ENCODE data around the gene STK17A. TPM values are rescaled to one million over a fixed set of nuclear protein-coding genes. Genes with fewer than 3 reads are reported as not detected.

STK17A gene
- total RNA-seq, 1 experiment from 2014 or later = 9.8 TPM

DNA sequence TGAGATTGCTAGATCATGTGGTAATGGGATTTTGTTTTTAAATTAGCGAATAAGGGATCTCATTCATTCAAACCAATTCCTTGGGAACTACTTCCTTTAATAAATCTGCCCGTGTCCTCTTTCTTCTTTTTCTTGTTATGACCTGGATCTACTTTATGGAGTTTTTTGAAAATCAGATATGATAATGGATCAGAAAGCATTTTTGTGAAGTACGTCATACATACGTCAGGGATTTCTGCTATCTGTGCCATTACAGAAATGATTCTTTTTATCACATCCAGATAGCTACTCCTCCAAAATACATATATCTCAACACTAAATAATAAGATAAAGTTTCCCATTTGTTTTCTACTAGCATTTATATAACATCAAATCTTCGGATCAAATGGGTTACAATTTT lies 40.2 kb upstream of the STK17A start:
- no peak overlapping the region for H3K56ac ChIP-seq (ENCODE audit: insufficient read length, low read depth, low read length)
- no peaks in the 10 kb centered on the region for H3K23me2 ChIP-seq (ENCODE audit: insufficient read length, low read depth, low read length, poor library complexity, severe bottlenecking)
- H3K79me2 ChIP-seq (ENCODE audit: insufficient read depth, low read length) = no peaks in the 10 kb centered on the region
- no peak overlapping the region for H2AFZ ChIP-seq (ENCODE audit: low read length)
- no peak overlapping the region for H3K27ac ChIP-seq (ENCODE audit: insufficient read length, low read depth, low read length)
- no peak overlapping the region for H3K18ac ChIP-seq (ENCODE audit: insufficient read length, low read depth, low read length)
- H2BK20ac ChIP-seq (ENCODE audit: low read depth, low read length, poor library complexity, severe bottlenecking) = no peak overlapping the region
- TF ChIP-seq CTCF (conservative IDR thresholded peaks at IDR 0.05) = no peak
- peaks cover 5 to 6% of the 10 kb centered on the region in 2 experiments for H3K4me1 Mint-ChIP-seq
- no peak overlapping the region for H3T11ph ChIP-seq (ENCODE audit: low read length)
- no peaks in the 10 kb centered on the region for H3K27me3 Mint-ChIP-seq (ENCODE audit: low read depth)
- no peak overlapping the region for H3K14ac ChIP-seq (ENCODE audit: insufficient read depth, low read length)
- H3K79me1 ChIP-seq (ENCODE audit: insufficient read depth, low read depth, low read length, poor library complexity, severe bottlenecking) = no peaks in the 10 kb centered on the region
- WGBS (ENCODE audit: extremely low coverage, insufficient read length, low lambda C conversion rate) = no CpG with 5 or more reads among the region's 5 CpGs
- no peak overlapping the region for H3K4ac ChIP-seq (ENCODE audit: low read depth, low read length)
- H2BK120ac ChIP-seq (ENCODE audit: low read depth, low read length, poor library complexity, severe bottlenecking) = no peak overlapping the region
- H3K4me1 ChIP-seq (ENCODE audit: insufficient read depth, low read length) = no peaks in the 10 kb centered on the region
- no peak overlapping the region for H2BK15ac ChIP-seq (ENCODE audit: low read depth, low read length)
- no peak overlapping the region for H4K8ac ChIP-seq (replicated peaks; ENCODE audit: insufficient read length, low read depth, low read length)
- no peaks in the 10 kb centered on the region for H4K20me1 ChIP-seq (ENCODE audit: control insufficient read depth, insufficient read depth, insufficient read length)
- H2BK5ac ChIP-seq (ENCODE audit: insufficient read length, low read length) = no peak overlapping the region
- no peak for DNase-seq
- no peak overlapping the region for H3K27ac Mint-ChIP-seq
- no peak overlapping the region for H3K4me2 ChIP-seq (ENCODE audit: insufficient read depth, insufficient read length, low read length)
- H3K27me3 ChIP-seq (ENCODE audit: insufficient read depth, low read length) = no peaks in the 10 kb centered on the region
- H2AK5ac ChIP-seq (ENCODE audit: insufficient read length, low read length) = no peak overlapping the region
- H3K9me3 Mint-ChIP-seq = no peaks in the 10 kb centered on the region
- no peak overlapping the region for H3K9ac ChIP-seq (ENCODE audit: extremely low read depth, insufficient read length, low read length)
- H3K4me3 Mint-ChIP-seq = no peak overlapping the region
- H4K91ac ChIP-seq (ENCODE audit: insufficient read length, low read depth, low read length) = no peak overlapping the region
- no peak overlapping the region for H2BK12ac ChIP-seq (ENCODE audit: insufficient read length, low read depth, low read length)
- H4K5ac ChIP-seq (ENCODE audit: insufficient read length, low read depth, low read length) = no peak overlapping the region
- no peaks in the 10 kb centered on the region for H3K36me3 Mint-ChIP-seq (ENCODE audit: insufficient read depth in 1 of 3, low read depth in 3 of 3)
- H3K23ac ChIP-seq (ENCODE audit: insufficient read length, low read depth, low read length) = no peak overlapping the region
- no peaks in the 10 kb centered on the region for H3K9me3 ChIP-seq (ENCODE audit: control insufficient read depth, low read depth, low read length)

Measured in H9 (cell line).